Measurements from ENCODE around the gene ST8SIA1.
"Not testable (repeated sequence)": the region's sequence is repeated elsewhere in the genome, so short reads cannot be mapped to it uniquely, and the experiment has no call there.

Gene ST8SIA1

DNA sequence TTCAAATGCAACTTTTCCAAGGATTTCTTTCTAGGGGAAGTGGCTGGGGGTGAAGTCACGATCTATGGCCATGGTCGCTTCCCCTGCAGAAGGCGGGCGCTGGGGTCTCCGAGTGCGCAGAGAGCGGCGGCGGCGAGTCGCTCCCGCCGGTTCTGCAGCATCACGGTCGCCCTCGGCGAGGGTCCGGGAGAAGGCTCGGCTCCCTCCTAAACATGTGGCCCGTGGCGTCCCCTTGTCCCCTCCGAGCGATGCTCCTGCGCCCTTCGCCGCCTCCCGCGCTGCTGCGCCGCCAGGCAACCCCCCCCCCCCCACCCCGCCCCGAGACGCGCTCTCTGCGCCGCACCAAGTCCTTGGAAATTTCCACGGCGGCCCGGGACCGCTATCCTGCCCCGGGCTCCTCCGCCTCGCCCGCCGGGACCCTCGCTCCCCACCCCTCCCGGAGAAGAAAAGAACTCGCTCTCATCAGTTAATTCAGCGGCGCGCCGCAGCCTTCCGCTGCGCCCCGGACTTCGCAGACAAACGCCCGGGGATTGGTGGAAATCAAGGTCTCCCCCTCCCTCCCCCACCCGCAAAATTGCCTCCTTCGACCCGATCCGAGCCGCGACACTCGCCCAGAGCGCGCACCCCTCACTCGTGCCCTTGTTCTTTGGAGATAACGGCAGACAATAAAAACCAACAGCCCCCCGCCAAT lies at the start of gene ST8SIA1:
Gene ST8SIA1 (minus strand): TSS at position 298 of the 691 bp plus-strand sequence. CDS start 475 bp downstream, outside the sequence.
- peak within 1 kb of the TSS; percentile 58 for H3K4me3 ChIP-seq (ENCODE audit: low read length)
- H3F3A ChIP-seq (ENCODE audit: control insufficient read depth, insufficient read depth) = no peaks in the 10 kb centered on the region
- H3K4me2 ChIP-seq (ENCODE audit: low read length) = peak within 1 kb of the TSS; percentile 67
- TF ChIP-seq CTCF (IDR thresholded peaks at IDR 0.05; ENCODE audit: low read depth, low read length, poor library complexity, severe bottlenecking) = no peak
- no peak for TF ChIP-seq EZH2phosphoT487 (IDR thresholded peaks at IDR 0.05; ENCODE audit: borderline replicate concordance, low read length)
- no peaks in the 10 kb centered on the region for H3K9me3 ChIP-seq (ENCODE audit: control insufficient read depth, insufficient read depth, low read length)
- H3K4me1 ChIP-seq (ENCODE audit: control insufficient read depth, low read length) = no peaks in the 10 kb centered on the region
- no peak within 1 kb of the TSS for H3K27ac ChIP-seq (ENCODE audit: low read depth, low read length)
- no peaks in the 10 kb centered on the region for H3K79me2 ChIP-seq (ENCODE audit: control insufficient read depth, low read length)
- no peaks in the 10 kb centered on the region for H3K36me3 ChIP-seq (ENCODE audit: control insufficient read depth, low read length)
- H3K9me2 ChIP-seq (replicated peaks; ENCODE audit: control insufficient read depth, low read length) = no peaks in the 10 kb centered on the region
- peaks cover 35% of the 10 kb centered on the region for H3K27me3 ChIP-seq (ENCODE audit: control insufficient read depth, low read length)
- H4K20me1 ChIP-seq (ENCODE audit: control insufficient read depth, insufficient read depth, low read depth, low read length) = no peaks in the 10 kb centered on the region

- Histone ChIP-seq H3K9me2 (replicated peaks; ENCODE audit: control insufficient read depth, low read length) (no peaks in the 10 kb centered on the region), H3K79me2 (ENCODE audit: control insufficient read depth, low read length) (no peaks in the 10 kb centered on the region), H3F3A (ENCODE audit: control insufficient read depth, insufficient read depth) (no peaks in the 10 kb centered on the region), H3K9me3 (ENCODE audit: control insufficient read depth, insufficient read depth, low read length) (no peaks in the 10 kb centered on the region), H3K27me3 (ENCODE audit: control insufficient read depth, low read length) (no peaks in the 10 kb centered on the region), H4K20me1 (ENCODE audit: control insufficient read depth, insufficient read depth, low read depth, low read length) (no peaks in the 10 kb centered on the region), H3K36me3 (ENCODE audit: control insufficient read depth, low read length) (no peaks in the 10 kb centered on the region), H3K4me1 (ENCODE audit: control insufficient read depth, low read length) (no peaks in the 10 kb centered on the region), H3K4me2 (ENCODE audit: low read length) (no peak overlapping the region), H3K27ac (ENCODE audit: low read depth, low read length) (no peak overlapping the region), H3K4me3 (ENCODE audit: low read length) (no peak overlapping the region)
- TF ChIP-seq CTCF (IDR thresholded peaks at IDR 0.05; ENCODE audit: low read depth, low read length, poor library complexity, severe bottlenecking) (no peak), EZH2phosphoT487 (IDR thresholded peaks at IDR 0.05; ENCODE audit: borderline replicate concordance, low read length) (no peak)
Observed at GRCh38 chr12:22380031-22380430, 45.5 kb upstream of the ST8SIA1 start.

- Histone ChIP-seq H3K27ac (ENCODE audit: low read depth, low read length) (no peak overlapping the region), H4K20me1 (ENCODE audit: control insufficient read depth, insufficient read depth, low read depth, low read length) (no peaks in the 10 kb centered on the region), H3K4me3 (ENCODE audit: low read length) (no peak overlapping the region), H3K79me2 (ENCODE audit: control insufficient read depth, low read length) (no peaks in the 10 kb centered on the region), H3K4me2 (ENCODE audit: low read length) (no peak overlapping the region), H3F3A (ENCODE audit: control insufficient read depth, insufficient read depth) (no peaks in the 10 kb centered on the region), H3K9me3 (ENCODE audit: control insufficient read depth, insufficient read depth, low read length) (no peaks in the 10 kb centered on the region), H3K27me3 (ENCODE audit: control insufficient read depth, low read length) (no peaks in the 10 kb centered on the region), H3K36me3 (ENCODE audit: control insufficient read depth, low read length) (no peaks in the 10 kb centered on the region), H3K4me1 (ENCODE audit: control insufficient read depth, low read length) (no peaks in the 10 kb centered on the region), H3K9me2 (replicated peaks; ENCODE audit: control insufficient read depth, low read length) (no peaks in the 10 kb centered on the region)
- TF ChIP-seq CTCF (IDR thresholded peaks at IDR 0.05; ENCODE audit: low read depth, low read length, poor library complexity, severe bottlenecking) = no peak
- no peak for TF ChIP-seq EZH2phosphoT487 (IDR thresholded peaks at IDR 0.05; ENCODE audit: borderline replicate concordance, low read length)
Observed at GRCh38 chr12:22377731-22378496, 43.4 kb upstream of the ST8SIA1 start.

DNA sequence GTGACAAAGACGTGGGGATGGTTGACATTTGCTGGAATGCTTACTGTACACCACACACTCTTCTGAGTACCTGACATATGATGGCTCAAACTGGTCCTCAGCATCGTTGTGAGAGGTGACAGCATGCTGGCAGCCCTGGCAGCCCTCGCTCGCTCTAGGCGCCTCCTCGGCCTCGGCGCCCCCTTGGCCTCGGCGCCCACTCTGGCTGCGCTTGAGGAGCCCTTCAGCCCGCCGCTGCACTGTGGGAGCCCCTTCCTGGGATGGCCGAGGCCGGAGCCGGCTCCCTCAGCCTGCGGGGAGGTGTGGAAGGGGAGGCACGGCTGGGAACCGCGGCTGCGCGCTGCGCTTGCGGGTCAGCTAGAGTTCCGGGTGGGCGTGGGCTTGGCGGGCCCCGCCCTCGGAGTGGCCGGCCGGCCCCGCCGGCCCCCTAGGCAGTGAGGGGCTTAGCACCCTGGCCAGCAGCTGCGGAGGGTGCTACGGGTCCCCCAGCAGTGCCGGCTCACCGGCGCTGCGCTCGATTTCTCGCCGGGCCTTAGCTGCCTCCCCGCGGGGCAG lies 42.2 kb upstream of the ST8SIA1 start:
- not testable (repeated sequence) for H3K27ac ChIP-seq (ENCODE audit: low read depth, low read length); H3K9me2 ChIP-seq (replicated peaks; ENCODE audit: control insufficient read depth, low read length); H3F3A ChIP-seq (ENCODE audit: control insufficient read depth, insufficient read depth)

More for the DNA sequence above, 42.2 kb upstream of the ST8SIA1 start:
- not testable (repeated sequence) for H3K36me3 ChIP-seq (ENCODE audit: control insufficient read depth, low read length); H3K9me3 ChIP-seq (ENCODE audit: control insufficient read depth, insufficient read depth, low read length); H3K4me3 ChIP-seq (ENCODE audit: low read length); H3K79me2 ChIP-seq (ENCODE audit: control insufficient read depth, low read length); H4K20me1 ChIP-seq (ENCODE audit: control insufficient read depth, insufficient read depth, low read depth, low read length); H3K4me1 ChIP-seq (ENCODE audit: control insufficient read depth, low read length); H3K27me3 ChIP-seq (ENCODE audit: control insufficient read depth, low read length); H3K4me2 ChIP-seq (ENCODE audit: low read length)
